ENCODE results near the gene IRX6. TPM values are rescaled to one million over a fixed set of nuclear protein-coding genes. Genes with fewer than 3 reads are reported as not detected.

IRX6 gene
- total and polyA plus RNA-seq, 2 donors (not counting 3 experiments of a cell fraction or from before 2014, with no cell fraction given): not detected

- Histone ChIP-seq H3K9ac (replicated peaks; ENCODE audit: extremely low read depth, insufficient read depth, low read length) (no peak overlapping the region), H2AFZ (ENCODE audit: low read depth, low read length) (no peak overlapping the region), H3K36me3 (ENCODE audit: control insufficient read depth in 2 of 2, extremely low read depth in 1 of 2, insufficient read depth in 2 of 2, low read length in 2 of 2) (no peaks in the 10 kb centered on the region), H3K9me1 (replicated peaks; ENCODE audit: control insufficient read depth, extremely low read depth, insufficient read depth, low read length) (no peaks in the 10 kb centered on the region), H3K9me3 (replicated peaks; ENCODE audit: control insufficient read depth, insufficient read depth, low read length) (no peaks in the 10 kb centered on the region), H3K79me2 (ENCODE audit: control insufficient read depth, insufficient read depth, low read length) (no peaks in the 10 kb centered on the region), H3K27ac (ENCODE audit: insufficient read depth, low read depth, low read length) (no peak overlapping the region), H4K20me1 (replicated peaks; ENCODE audit: control insufficient read depth, extremely low read depth, insufficient read depth, low read length) (no peaks in the 10 kb centered on the region), H3K4me2 (ENCODE audit: insufficient read depth, low read length) (no peak overlapping the region), H3K4me3 (replicated peaks in 1 of 3; ENCODE audit: insufficient read depth in 1 of 3, low read depth in 1 of 3, low read length in 3 of 3) (no peak overlapping the region), H3K4me1 (ENCODE audit: control insufficient read depth, extremely low read depth, insufficient read depth, low read length) (no peaks in the 10 kb centered on the region), H3K27me3 (ENCODE audit: control insufficient read depth in 2 of 2, insufficient read depth in 2 of 2, low read length in 2 of 2) (no peaks in the 10 kb centered on the region)
- DNase-seq (ENCODE audit: low read depth, low spot score): no peak
- POLR2A ChIA-PET: no interaction called here
- intact Hi-C loops (cut with micrococcal nuclease) (no loop called here), dilution Hi-C loops (cut with MboI; ENCODE audit: extremely low pct_ligation_motif_present, low sequenced_read_pairs) (no loop called here)
- CTCF ChIA-PET: no interaction called here
- BruUV-seq (replicated peaks): no TSS peak
- TF ChIP-seq CTCF (IDR thresholded peaks at IDR 0.05; ENCODE audit: extremely low read depth in 1 of 2, insufficient read depth in 1 of 2, low read depth in 1 of 2, low read length in 2 of 2) (no peak), GATA2 (IDR thresholded peaks at IDR 0.05; ENCODE audit: insufficient read depth, insufficient read length, low read depth, low read length) (no peak), POLR2A (IDR thresholded peaks at IDR 0.05; ENCODE audit: low read depth, low read length) (no peak), JUN (IDR thresholded peaks at IDR 0.05; ENCODE audit: borderline replicate concordance, insufficient read depth, insufficient read length, low read depth) (no peak), FOS (IDR thresholded peaks at IDR 0.05; ENCODE audit: borderline replicate concordance, insufficient read depth, low read length) (no peak), MAX (IDR thresholded peaks at IDR 0.05; ENCODE audit: insufficient read depth, insufficient read length) (no peak), EZH2 (IDR thresholded peaks at IDR 0.05; ENCODE audit: borderline replicate concordance, low read depth, low read length, severe bottlenecking) (no peak), MYC (IDR thresholded peaks at IDR 0.05; ENCODE audit: low read depth, low read length) (no peak), POLR2AphosphoS5 (IDR thresholded peaks at IDR 0.05; ENCODE audit: insufficient read depth, low read depth, low read length) (no peak)
- no peak for FAIRE-seq
Measured at GRCh38 chr16:55297062-55297909, 26.7 kb upstream of the IRX6 start.

Measured in endothelial cell of umbilical vein (primary cell).